C4-2B (cell line): ENCODE measurements around the gene COL24A1.

ENCODE experiments used
- ZFX ChIP-seq: fragments of 450-650 bp; IDR thresholded peaks from 2 replicates; pipeline ENCODE4 v1.6.1; 2017
- TF ChIP-seq, protein P1 (sequence below): fragments of 450-650 bp; conservative IDR thresholded peaks from 2 replicates; pipeline ENCODE4 v1.5.1; 2017; ENCODE audit warnings: mild to moderate bottlenecking

DNA sequence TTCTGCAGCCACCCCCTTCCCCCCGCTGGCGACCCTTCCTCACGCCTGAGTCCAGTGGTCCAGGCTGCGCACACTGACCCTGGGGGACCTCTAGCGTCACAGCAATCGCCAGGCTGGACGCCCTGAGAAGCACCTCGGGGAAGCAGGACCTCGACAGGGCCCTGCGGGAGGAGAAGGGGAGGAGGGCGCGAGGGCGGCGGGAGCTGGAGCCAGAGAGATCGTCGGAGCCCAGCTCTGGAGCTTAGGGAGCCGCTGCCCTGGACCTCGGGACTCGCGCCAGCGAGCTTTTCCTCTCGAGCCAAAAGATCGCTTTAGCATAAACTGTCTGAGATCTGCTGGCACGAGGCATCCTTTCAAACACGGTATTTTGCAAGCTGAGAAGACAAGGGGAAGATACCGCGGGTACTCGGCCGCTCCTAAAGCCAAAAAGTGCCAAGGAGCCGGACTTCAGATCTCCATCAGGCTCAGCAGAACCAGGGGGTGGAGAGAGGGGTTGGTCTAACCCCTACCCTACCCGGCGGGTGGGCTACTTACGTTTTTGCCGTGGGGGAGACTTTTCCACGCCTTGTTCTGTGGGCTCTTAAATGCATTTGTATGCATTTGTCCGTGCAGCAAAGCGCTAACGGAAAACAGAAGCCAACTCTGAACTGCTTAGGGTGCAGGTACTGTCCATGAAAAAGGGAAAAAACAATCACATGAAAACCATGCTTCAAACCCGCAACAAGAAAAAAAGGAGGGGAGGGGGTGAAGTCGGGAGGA is 586 bp downstream of the COL24A1 start:
- TF ChIP-seq, protein P1, sequence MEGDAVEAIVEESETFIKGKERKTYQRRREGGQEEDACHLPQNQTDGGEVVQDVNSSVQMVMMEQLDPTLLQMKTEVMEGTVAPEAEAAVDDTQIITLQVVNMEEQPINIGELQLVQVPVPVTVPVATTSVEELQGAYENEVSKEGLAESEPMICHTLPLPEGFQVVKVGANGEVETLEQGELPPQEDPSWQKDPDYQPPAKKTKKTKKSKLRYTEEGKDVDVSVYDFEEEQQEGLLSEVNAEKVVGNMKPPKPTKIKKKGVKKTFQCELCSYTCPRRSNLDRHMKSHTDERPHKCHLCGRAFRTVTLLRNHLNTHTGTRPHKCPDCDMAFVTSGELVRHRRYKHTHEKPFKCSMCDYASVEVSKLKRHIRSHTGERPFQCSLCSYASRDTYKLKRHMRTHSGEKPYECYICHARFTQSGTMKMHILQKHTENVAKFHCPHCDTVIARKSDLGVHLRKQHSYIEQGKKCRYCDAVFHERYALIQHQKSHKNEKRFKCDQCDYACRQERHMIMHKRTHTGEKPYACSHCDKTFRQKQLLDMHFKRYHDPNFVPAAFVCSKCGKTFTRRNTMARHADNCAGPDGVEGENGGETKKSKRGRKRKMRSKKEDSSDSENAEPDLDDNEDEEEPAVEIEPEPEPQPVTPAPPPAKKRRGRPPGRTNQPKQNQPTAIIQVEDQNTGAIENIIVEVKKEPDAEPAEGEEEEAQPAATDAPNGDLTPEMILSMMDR, result no peak
- no peak for TF ChIP-seq ZFX
